ENCODE results near the gene WFIKKN1.
"Not testable (repeated sequence)": the region's sequence is repeated elsewhere in the genome, so short reads cannot be mapped to it uniquely, and the experiment has no call there.

GRCh38 chr16:597655-598054, 33.1 kb upstream of the WFIKKN1 start:
- TF ChIP-seq, protein P1, sequence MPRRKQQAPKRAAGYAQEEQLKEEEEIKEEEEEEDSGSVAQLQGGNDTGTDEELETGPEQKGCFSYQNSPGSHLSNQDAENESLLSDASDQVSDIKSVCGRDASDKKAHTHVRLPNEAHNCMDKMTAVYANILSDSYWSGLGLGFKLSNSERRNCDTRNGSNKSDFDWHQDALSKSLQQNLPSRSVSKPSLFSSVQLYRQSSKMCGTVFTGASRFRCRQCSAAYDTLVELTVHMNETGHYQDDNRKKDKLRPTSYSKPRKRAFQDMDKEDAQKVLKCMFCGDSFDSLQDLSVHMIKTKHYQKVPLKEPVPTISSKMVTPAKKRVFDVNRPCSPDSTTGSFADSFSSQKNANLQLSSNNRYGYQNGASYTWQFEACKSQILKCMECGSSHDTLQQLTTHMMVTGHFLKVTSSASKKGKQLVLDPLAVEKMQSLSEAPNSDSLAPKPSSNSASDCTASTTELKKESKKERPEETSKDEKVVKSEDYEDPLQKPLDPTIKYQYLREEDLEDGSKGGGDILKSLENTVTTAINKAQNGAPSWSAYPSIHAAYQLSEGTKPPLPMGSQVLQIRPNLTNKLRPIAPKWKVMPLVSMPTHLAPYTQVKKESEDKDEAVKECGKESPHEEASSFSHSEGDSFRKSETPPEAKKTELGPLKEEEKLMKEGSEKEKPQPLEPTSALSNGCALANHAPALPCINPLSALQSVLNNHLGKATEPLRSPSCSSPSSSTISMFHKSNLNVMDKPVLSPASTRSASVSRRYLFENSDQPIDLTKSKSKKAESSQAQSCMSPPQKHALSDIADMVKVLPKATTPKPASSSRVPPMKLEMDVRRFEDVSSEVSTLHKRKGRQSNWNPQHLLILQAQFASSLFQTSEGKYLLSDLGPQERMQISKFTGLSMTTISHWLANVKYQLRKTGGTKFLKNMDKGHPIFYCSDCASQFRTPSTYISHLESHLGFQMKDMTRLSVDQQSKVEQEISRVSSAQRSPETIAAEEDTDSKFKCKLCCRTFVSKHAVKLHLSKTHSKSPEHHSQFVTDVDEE (CRISPR knock-in tag; IDR thresholded peaks at IDR 0.05): not testable (repeated sequence)
- TF ChIP-seq ZC3H10 (CRISPR knock-in tag; IDR thresholded peaks at IDR 0.05); PATZ1 (CRISPR knock-in tag; IDR thresholded peaks at IDR 0.05; ENCODE audit: borderline replicate concordance); ESRRG (CRISPR knock-in tag; IDR thresholded peaks at IDR 0.05); TOX (CRISPR knock-in tag; IDR thresholded peaks at IDR 0.05; ENCODE audit: borderline replicate concordance): not testable (repeated sequence)
- TF ChIP-seq, protein P2, sequence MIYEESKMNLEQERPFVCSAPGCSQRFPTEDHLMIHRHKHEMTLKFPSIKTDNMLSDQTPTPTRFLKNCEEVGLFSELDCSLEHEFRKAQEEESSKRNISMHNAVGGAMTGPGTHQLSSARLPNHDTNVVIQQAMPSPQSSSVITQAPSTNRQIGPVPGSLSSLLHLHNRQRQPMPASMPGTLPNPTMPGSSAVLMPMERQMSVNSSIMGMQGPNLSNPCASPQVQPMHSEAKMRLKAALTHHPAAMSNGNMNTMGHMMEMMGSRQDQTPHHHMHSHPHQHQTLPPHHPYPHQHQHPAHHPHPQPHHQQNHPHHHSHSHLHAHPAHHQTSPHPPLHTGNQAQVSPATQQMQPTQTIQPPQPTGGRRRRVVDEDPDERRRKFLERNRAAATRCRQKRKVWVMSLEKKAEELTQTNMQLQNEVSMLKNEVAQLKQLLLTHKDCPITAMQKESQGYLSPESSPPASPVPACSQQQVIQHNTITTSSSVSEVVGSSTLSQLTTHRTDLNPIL (CRISPR knock-in tag; IDR thresholded peaks at IDR 0.05; ENCODE audit: low read depth): not testable (repeated sequence)

All from SK-N-SH treated with all-trans-retinoic acid at 6 μM for 48 hours (cell line).